ENCODE results near the gene RNF213.

RNF213 gene

GRCh38 chr17:80396157-80397033 lies 135.7 kb downstream of the RNF213 start:
- H3K27ac ChIP-seq (ENCODE audit: extremely low read depth, low read depth, low read length): no peak overlapping the region
- CTCF ChIA-PET: interaction anchor here (0.6 to 1.4 kb wide), 4 partner anchors 12 to 179 kb away, joined by 3 to 8 read pairs (median 4); no protein-coding TSS in a partner anchor
- no peaks in the 10 kb centered on the region for H3K4me1 ChIP-seq (ENCODE audit: control insufficient read depth, insufficient read depth, low read length)
- H3K4me3 ChIP-seq (ENCODE audit: low read depth, low read length): no peak overlapping the region
- no peaks in the 10 kb centered on the region for H3K9me3 ChIP-seq (ENCODE audit: control insufficient read depth, insufficient read depth, low read depth, low read length)
- no peak for TF ChIP-seq ZNF529 (tag by site-specific recombination; IDR thresholded peaks at IDR 0.05; ENCODE audit: insufficient replicate concordance)
- TF ChIP-seq ZNF513 (tag by site-specific recombination; IDR thresholded peaks at IDR 0.05): no peak
- TF ChIP-seq ZNF174 (tag by site-specific recombination; IDR thresholded peaks at IDR 0.05): no peak
- no peak for TF ChIP-seq ZNF837 (tag by site-specific recombination; IDR thresholded peaks at IDR 0.05)
- no peak for TF ChIP-seq BCL6B (tag by site-specific recombination; IDR thresholded peaks at IDR 0.05)
- no peak for TF ChIP-seq ZNF677 (tag by site-specific recombination; IDR thresholded peaks at IDR 0.05)
- TF ChIP-seq ZNF239 (tag by site-specific recombination; IDR thresholded peaks at IDR 0.05): no peak
- no peak for TF ChIP-seq ZNF645 (tag by site-specific recombination; IDR thresholded peaks at IDR 0.05)
- POLR2A ChIA-PET: no interaction called here
- peaks cover 15 to 37% of the 10 kb centered on the region in 2 experiments for H3K36me3 ChIP-seq (ENCODE audit: control insufficient read depth in 2 of 2, insufficient read depth in 1 of 2, low read length in 2 of 2)

GRCh38 chr17:80397034-80397387 lies 136.4 kb downstream of the RNF213 start:
- ChIA-PET CTCF (interaction anchor here (1.4 kb wide), 1 partner anchor 179 kb away, joined by 3 read pairs; no protein-coding TSS in a partner anchor), POLR2A (no interaction called here)
- TF ChIP-seq HOXD13 (CRISPR knock-in tag; IDR thresholded peaks at IDR 0.05; ENCODE audit: borderline replicate concordance) (no peak), ZNF768 (tag by site-specific recombination; IDR thresholded peaks at IDR 0.05) (no peak), ZNF473 (tag by site-specific recombination; IDR thresholded peaks at IDR 0.05) (no peak), KLF17 (tag by site-specific recombination; IDR thresholded peaks at IDR 0.05) (no peak), ZNF555 (tag by site-specific recombination; conservative IDR thresholded peaks at IDR 0.05) (no peak), ZNF707 (tag by site-specific recombination; IDR thresholded peaks at IDR 0.05) (no peak), IKZF3 (tag by site-specific recombination; IDR thresholded peaks at IDR 0.05) (no peak), ZBTB21 (tag by site-specific recombination; IDR thresholded peaks at IDR 0.05) (no peak), YY2 (tag by site-specific recombination; IDR thresholded peaks at IDR 0.05) (no peak), ZNF660 (tag by site-specific recombination; IDR thresholded peaks at IDR 0.05) (no peak)

More at GRCh38 chr17:80397034-80397387, 136.4 kb downstream of the RNF213 start:
- no peaks in the 10 kb centered on the region for H3K9me3 ChIP-seq (ENCODE audit: control insufficient read depth, insufficient read depth, low read depth, low read length)
- H3K4me1 ChIP-seq (ENCODE audit: control insufficient read depth, insufficient read depth, low read length): no peaks in the 10 kb centered on the region
- H3K27ac ChIP-seq (ENCODE audit: extremely low read depth, low read depth, low read length): no peak overlapping the region
- H3K4me3 ChIP-seq (ENCODE audit: low read depth, low read length): no peak overlapping the region
- peaks cover 10 to 32% of the 10 kb centered on the region in 2 experiments for H3K36me3 ChIP-seq (ENCODE audit: control insufficient read depth in 2 of 2, insufficient read depth in 1 of 2, low read length in 2 of 2)

Data from HEK293 (cell line).